Kidney epithelial cell (primary cell): ENCODE measurements around the gene ZBTB25. TPM values are rescaled to one million over a fixed set of nuclear protein-coding genes. Genes with fewer than 3 reads are reported as not detected.

Source experiments
- DNase-seq: peaks from one replicate; pipeline ENCODE4 v3.0.0-alpha.2; 2010; ENCODE audit warnings: low read depth
- H3K27me3 ChIP-seq: 2 replicates; pipeline ENCODE4 v1.6.0; 2011; ENCODE audit warnings: low read length; ENCODE audit not compliant: control insufficient read depth, insufficient read depth
- H3K36me3 ChIP-seq: 2 replicates; pipeline ENCODE4 v1.5.1; 2011; ENCODE audit warnings: low read length; ENCODE audit not compliant: control insufficient read depth, insufficient read depth
- H3K4me3 ChIP-seq: 2 replicates; pipeline ENCODE4 v1.5.1; 2011; ENCODE audit warnings: low read depth, mild to moderate bottlenecking, control low read depth, low read length
- total RNA-seq: library from RNA; depleted of rRNA; stranded (reverse); fragments of >200 nt; gene quantifications from 2 replicates; pipeline ENCODE4 v1.2.3, GENCODE V29; 2015
- TF ChIP-seq, protein P1 (sequence below): IDR thresholded peaks from 2 replicates; pipeline ENCODE4 v1.5.1; 2011; ENCODE audit warnings: mild to moderate bottlenecking, moderate library complexity, low read length, control low read depth, inconsistent platforms; ENCODE audit not compliant: insufficient read depth, poor library complexity, severe bottlenecking

Gene ZBTB25
- total RNA-seq, 1 donor from 2014 or later: 7.4 TPM

DNA sequence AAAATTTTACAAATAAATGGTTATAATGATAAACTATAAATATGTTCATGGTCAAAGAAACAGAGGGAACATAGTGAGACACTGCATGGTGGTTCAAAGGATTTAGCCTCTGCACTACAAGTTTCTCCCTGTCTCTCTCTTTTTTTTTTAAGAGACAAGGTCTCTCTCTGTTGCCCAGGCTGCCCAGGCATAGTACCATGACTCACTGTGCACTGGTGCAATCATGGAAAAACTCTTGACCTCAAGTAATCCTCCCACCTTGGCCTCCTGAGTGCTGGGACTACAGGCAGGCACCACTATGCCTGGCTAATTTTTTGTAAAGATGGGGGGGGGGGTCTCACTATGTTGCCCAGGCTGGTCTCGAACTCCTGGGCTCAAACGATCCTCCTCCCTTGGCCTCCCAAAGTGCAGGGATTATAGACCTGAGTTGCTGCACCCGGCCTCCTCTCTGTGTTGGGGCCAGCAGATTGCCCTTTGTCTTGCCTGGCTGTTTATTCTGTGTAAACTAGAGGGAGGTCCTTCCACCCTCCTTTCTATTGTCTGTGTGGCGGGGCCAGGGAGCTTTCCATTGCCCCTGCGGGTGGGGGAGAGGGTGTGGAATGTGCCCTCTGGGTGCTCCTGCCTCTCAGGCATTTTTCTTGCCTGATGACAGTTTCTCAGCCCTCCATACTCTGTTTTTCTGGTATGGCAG, 93.4 kb downstream of the ZBTB25 start:
- H3K4me3 ChIP-seq: no peak overlapping the region
- DNase-seq: peak; percentile 42
- TF ChIP-seq, protein P1, sequence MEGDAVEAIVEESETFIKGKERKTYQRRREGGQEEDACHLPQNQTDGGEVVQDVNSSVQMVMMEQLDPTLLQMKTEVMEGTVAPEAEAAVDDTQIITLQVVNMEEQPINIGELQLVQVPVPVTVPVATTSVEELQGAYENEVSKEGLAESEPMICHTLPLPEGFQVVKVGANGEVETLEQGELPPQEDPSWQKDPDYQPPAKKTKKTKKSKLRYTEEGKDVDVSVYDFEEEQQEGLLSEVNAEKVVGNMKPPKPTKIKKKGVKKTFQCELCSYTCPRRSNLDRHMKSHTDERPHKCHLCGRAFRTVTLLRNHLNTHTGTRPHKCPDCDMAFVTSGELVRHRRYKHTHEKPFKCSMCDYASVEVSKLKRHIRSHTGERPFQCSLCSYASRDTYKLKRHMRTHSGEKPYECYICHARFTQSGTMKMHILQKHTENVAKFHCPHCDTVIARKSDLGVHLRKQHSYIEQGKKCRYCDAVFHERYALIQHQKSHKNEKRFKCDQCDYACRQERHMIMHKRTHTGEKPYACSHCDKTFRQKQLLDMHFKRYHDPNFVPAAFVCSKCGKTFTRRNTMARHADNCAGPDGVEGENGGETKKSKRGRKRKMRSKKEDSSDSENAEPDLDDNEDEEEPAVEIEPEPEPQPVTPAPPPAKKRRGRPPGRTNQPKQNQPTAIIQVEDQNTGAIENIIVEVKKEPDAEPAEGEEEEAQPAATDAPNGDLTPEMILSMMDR: no peak
- no peaks in the 10 kb centered on the region for H3K27me3 ChIP-seq
- H3K36me3 ChIP-seq: no peaks in the 10 kb centered on the region

DNA sequence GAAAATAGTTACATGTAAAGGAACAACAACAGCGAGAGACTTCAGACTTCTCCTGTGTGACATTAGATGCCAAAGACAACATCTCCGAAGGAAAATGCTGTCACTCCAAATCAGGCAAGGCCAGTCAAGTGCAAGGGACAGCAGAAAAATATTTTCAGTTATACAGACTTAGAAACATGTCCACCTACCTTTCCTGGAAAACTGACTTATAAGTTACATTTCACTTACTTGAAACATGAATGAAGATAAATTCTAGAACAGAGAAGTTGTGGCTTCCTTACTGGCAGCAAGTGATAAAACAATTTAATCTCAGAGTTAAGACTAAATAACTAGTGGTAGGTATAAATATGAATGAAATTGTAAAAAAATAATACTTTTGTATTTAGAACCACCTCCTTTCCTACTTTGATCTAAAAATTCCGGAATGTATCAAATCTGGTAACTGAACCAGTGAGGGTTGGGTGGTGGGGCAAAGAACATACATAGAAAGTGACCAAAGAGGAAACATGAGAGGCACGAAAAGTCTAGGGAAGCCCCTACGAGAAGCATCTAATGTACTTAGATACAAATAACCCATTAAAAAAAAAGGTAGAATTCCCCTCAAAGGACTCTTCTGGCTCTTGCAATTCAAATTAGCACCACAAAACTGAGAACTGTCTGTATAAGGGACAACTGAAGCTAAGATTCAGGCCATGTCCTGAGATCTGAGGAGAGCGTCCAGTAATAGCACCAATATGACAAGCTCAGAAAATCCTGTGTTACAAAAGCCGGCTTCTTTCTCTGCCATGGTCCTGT, 94.3 kb downstream of the ZBTB25 start:
- Histone ChIP-seq H3K36me3 (no peaks in the 10 kb centered on the region), H3K4me3 (no peak overlapping the region), H3K27me3 (no peaks in the 10 kb centered on the region)
- TF ChIP-seq, protein P1: no peak
- DNase-seq: no peak

DNA sequence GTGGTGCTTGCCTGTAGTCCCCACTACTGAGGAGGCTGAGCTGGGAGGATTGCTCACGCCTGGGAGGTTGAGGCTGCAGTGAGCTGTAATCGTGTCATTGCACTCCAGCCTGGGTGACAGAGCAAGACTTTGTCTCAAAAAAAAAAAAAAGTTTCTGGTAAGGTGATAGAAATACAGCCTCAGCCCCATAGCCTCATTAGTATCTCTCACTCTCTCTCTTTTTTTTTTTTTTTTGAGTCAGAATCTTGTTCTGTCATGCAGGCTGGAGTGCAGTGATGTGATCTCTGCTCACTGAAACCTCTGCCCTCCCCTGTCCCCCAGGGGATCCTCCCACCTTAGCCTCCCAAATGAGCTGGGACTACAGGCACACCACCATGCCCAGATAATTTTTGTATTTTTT, 96.3 kb downstream of the ZBTB25 start:
- H3K4me3 ChIP-seq: no peak overlapping the region
- H3K36me3 ChIP-seq: no peaks in the 10 kb centered on the region
- DNase-seq: no peak
- H3K27me3 ChIP-seq: no peaks in the 10 kb centered on the region
- TF ChIP-seq, protein P1: no peak

DNA sequence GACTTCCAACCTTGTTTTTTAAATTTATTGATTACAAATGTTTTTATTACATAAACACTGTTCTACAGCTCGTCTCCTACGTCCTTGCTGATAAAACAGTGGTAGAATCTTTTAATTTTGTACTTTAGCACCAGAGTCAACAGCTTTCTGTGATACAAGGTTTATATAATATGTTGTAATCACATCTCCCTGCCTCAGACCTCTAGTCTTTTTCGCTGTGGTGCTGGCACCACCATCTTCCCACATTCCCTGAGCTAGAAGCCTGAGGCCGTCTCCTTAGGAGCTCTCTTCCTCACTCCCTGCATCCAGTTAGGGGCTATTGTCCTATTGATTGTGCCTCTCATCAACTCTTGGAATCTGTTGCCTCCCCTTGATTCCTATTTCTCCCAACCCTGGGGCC, 98.3 kb downstream of the ZBTB25 start:
- no peak for DNase-seq
- Histone ChIP-seq H3K36me3 (no peaks in the 10 kb centered on the region), H3K4me3 (no peak overlapping the region), H3K27me3 (no peaks in the 10 kb centered on the region)
- TF ChIP-seq, protein P1: no peak

DNA sequence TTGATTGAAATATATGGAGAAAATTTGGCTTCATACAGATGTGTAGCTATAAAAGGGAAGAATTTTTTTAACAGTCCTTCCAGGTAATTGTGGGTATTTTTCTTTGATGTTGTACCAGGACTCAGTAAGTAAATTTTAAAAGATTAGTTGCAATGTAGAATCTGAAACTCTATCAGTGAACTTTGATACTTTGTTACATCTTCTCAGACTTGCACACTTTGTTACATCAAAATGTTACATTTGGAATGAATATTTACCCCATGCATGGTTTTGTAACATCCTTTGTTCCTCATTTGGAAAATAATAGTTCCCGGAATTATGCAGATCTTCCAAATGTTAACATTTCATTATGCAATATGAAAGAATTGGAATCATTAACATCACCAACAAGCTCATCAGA, 101.7 kb downstream of the ZBTB25 start:
- DNase-seq: no peak
- no peaks in the 10 kb centered on the region for H3K27me3 ChIP-seq
- H3K4me3 ChIP-seq: no peak overlapping the region
- TF ChIP-seq, protein P1: no peak
- H3K36me3 ChIP-seq: no peaks in the 10 kb centered on the region
